MCF 10A (cell line): ENCODE data around the gene MOCOS. TPM values are rescaled to one million over a fixed set of nuclear protein-coding genes. Genes with fewer than 3 reads are reported as not detected.
"Not testable (repeated sequence)": the region's sequence is repeated elsewhere in the genome, so short reads cannot be mapped to it uniquely, and the experiment has no call there.

Experiments used
- BruUV-seq: library from RNA; stranded (reverse); fragments of 400-500 nt; replicated peaks from 2 replicates; lab custom pipeline; 2021; lab: Mats Ljungman, UMichigan
- CTCF ChIA-PET: fragments of 300-600 bp; sonication (Branson Sonifier 250); formaldehyde crosslinking; extraction: SDS; loops from one replicate; lab custom pipeline; 2021; ENCODE audit warnings: antibody characterized with exemption, inconsistent platforms; lab: Yijun Ruan, JAX
- POLR2A ChIA-PET: fragments of 300-600, 350-650 bp; sonication (Branson Sonifier 250); formaldehyde crosslinking; extraction: SDS; loops from one replicate; lab custom pipeline; 2020; ENCODE audit warnings: antibody characterized with exemption, inconsistent platforms; lab: Yijun Ruan, JAX
- DNase-seq: peaks from one replicate; pipeline ENCODE4 v3.0.0-alpha.2; 2018; ENCODE audit not compliant: unreplicated experiment
- H3K27ac Mint-ChIP-seq: one replicate; pipeline ENCODE4 v1.8.0; 2022; ENCODE audit warnings: mild to moderate bottlenecking, low read depth, mixed read lengths; ENCODE audit not compliant: unreplicated experiment
- H3K27me3 Mint-ChIP-seq: one replicate; pipeline ENCODE4 v1.8.0; 2022; ENCODE audit warnings: mixed read lengths; ENCODE audit not compliant: insufficient read depth, unreplicated experiment
- H3K36me3 Mint-ChIP-seq: one replicate; pipeline ENCODE4 v1.8.0; 2022; ENCODE audit warnings: mild to moderate bottlenecking, moderate library complexity, mixed read lengths; ENCODE audit not compliant: insufficient read depth, unreplicated experiment
- H3K4me1 Mint-ChIP-seq: one replicate; pipeline ENCODE4 v1.8.0; 2022; ENCODE audit warnings: mixed read lengths; ENCODE audit not compliant: insufficient read depth, unreplicated experiment
- H3K4me3 Mint-ChIP-seq: one replicate; pipeline ENCODE4 v1.8.0; 2022; ENCODE audit warnings: mild to moderate bottlenecking, moderate library complexity, mixed read lengths; ENCODE audit not compliant: unreplicated experiment
- H3K9me3 Mint-ChIP-seq: one replicate; pipeline ENCODE4 v1.8.0; 2022; ENCODE audit warnings: mixed read lengths; ENCODE audit not compliant: unreplicated experiment
- CTCF ChIP-seq: fragments of 200-600 bp; IDR thresholded peaks from one replicate; pipeline ENCODE4 v1.8.0; 2022; ENCODE audit warnings: antibody characterized with exemption, mild to moderate bottlenecking; ENCODE audit not compliant: unreplicated experiment
- intact Hi-C: fragments of 100-400 bp; cut with micrococcal nuclease; formaldehyde crosslinking; loops from 2 replicates; pipeline ENCODE4 v1.14.1; 2022
- total RNA-seq: library from RNA; stranded (reverse); gene quantifications from 2 replicates; pipeline ENCODE4 v1.2.3, GENCODE V29; 2022

MOCOS gene
- total RNA-seq, 1 experiment from 2014 or later = 81.1 TPM

DNA sequence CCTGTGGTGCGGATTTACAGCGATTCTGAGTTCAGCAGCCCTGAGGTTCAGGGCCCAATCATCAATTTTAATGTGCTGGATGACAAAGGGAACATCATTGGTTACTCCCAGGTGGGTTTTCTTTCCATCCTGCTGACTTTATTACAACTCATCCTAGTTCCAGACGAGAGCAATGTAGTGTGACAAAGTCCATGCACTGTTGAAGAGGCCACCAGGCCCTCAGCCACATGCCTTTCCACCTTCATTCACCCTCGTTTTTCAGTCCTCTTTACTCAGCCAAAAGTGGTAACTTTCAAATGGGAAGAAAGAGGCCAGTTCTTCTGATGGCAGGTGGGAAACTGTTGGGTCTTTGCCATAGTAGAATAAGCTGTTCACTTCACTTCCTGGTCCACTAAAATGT is 17.9 kb downstream of the MOCOS start:
- Mint-ChIP-seq H3K4me1 (no peaks in the 10 kb centered on the region), H3K36me3 (peaks cover 96% of the 10 kb centered on the region), H3K27me3 (no peaks in the 10 kb centered on the region), H3K9me3 (peaks cover 10% of the 10 kb centered on the region), H3K4me3 (no peak overlapping the region), H3K27ac (no peak overlapping the region)
- no peak for TF ChIP-seq CTCF
- ChIA-PET POLR2A (no interaction called here), CTCF (interaction anchor here (0.6 to 1.2 kb wide), 2 partner anchors 22 to 110 kb away, joined by 3 to 4 read pairs; no protein-coding TSS in a partner anchor)
- intact Hi-C loops = no loop called here
- BruUV-seq = no TSS peak
- DNase-seq = no peak

DNA sequence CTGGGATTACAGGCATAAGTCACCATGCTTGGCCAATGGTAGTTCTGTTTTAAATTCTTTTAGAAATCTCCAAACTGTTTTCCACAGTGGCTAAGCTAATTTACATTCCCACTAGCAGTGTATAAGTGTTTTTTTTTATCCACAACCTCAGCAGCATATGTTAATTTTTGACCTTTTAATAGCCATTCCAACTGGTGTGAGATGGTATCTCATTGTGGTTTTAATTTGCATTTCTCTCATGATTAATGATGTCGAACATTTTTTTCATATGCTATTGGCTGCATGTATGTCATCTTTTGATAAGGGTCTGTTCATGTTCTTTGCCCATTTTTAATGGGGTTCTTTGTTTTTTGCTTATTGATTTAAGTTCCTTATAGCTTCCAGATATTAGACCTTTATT is 20.0 kb downstream of the MOCOS start:
- ChIA-PET POLR2A (interaction anchor here (0.7 to 1.3 kb wide), 2 partner anchors 19 to 235 kb away, joined by 4 read pairs; partner anchors contain the start of gene RMP24), CTCF (interaction anchor here (1.0 kb wide), 1 partner anchor 18 kb away, joined by 5 read pairs; no protein-coding TSS in a partner anchor)
- Mint-ChIP-seq H3K4me3 (no peak overlapping the region), H3K36me3 (peaks cover 100% of the 10 kb centered on the region), H3K27ac (no peak overlapping the region), H3K9me3 (peaks cover 10% of the 10 kb centered on the region), H3K4me1 (no peaks in the 10 kb centered on the region), H3K27me3 (no peaks in the 10 kb centered on the region)
- TF ChIP-seq CTCF = no peak
- DNase-seq = no peak
- intact Hi-C loops = no loop called here
- no TSS peak for BruUV-seq

GRCh38 chr18:36207969-36208368 is 20.7 kb downstream of the MOCOS start:
- H3K4me3 Mint-ChIP-seq, BruUV-seq, H3K4me1 Mint-ChIP-seq, H3K27me3 Mint-ChIP-seq, H3K27ac Mint-ChIP-seq, intact Hi-C loops, H3K9me3 Mint-ChIP-seq, DNase-seq: not testable (repeated sequence)
- H3K36me3 Mint-ChIP-seq = peaks cover 100% of the 10 kb centered on the region
- CTCF ChIA-PET = interaction anchor here (1.0 kb wide), 1 partner anchor 19 kb away, joined by 5 read pairs; no protein-coding TSS in a partner anchor
- POLR2A ChIA-PET = interaction anchor here (0.7 to 1.3 kb wide), 2 partner anchors 20 to 236 kb away, joined by 4 read pairs; partner anchors contain the start of gene RMP24

GRCh38 chr18:36211612-36212065 is 24.3 kb downstream of the MOCOS start:
- Mint-ChIP-seq H3K27me3 (no peaks in the 10 kb centered on the region), H3K9me3 (peaks cover 10% of the 10 kb centered on the region), H3K27ac (peak overlapping the region; percentile 27), H3K4me3 (no peak overlapping the region), H3K36me3 (peaks cover 100% of the 10 kb centered on the region), H3K4me1 (no peaks in the 10 kb centered on the region)
- no peak for DNase-seq
- POLR2A ChIA-PET = interaction anchor here (0.6 kb wide), 1 partner anchor 14 kb away, joined by 3 read pairs; no protein-coding TSS in a partner anchor
- no peak for TF ChIP-seq CTCF
- no TSS peak for BruUV-seq
- intact Hi-C loops = no loop called here
- CTCF ChIA-PET = interaction anchor here (0.6 to 0.7 kb wide), 2 partner anchors 471 to 482 kb away, joined by 3 to 4 read pairs; no protein-coding TSS in a partner anchor
